Stimulated activated CD8-positive, alpha-beta memory T cell treated with anti-CD3 and anti-CD28 coated beads, Interleukin-7, amount 100 ng/mL, for 4 hours (primary cell): Measurements from ENCODE around the gene GASK1A.
"Not testable (repeated sequence)": the region's sequence is repeated elsewhere in the genome, so short reads cannot be mapped to it uniquely, and the experiment has no call there.

ENCODE experiments used
- DNase-seq, 2 donors: peaks; one replicate each; pipeline ENCODE4 v3.0.0-alpha.2; 2020; ENCODE audit warnings: low read depth in 2 of 2

GASK1A gene

GRCh38 chr3:43061101-43061895, 82.2 kb downstream of the GASK1A start:
- no peak for DNase-seq

DNA sequence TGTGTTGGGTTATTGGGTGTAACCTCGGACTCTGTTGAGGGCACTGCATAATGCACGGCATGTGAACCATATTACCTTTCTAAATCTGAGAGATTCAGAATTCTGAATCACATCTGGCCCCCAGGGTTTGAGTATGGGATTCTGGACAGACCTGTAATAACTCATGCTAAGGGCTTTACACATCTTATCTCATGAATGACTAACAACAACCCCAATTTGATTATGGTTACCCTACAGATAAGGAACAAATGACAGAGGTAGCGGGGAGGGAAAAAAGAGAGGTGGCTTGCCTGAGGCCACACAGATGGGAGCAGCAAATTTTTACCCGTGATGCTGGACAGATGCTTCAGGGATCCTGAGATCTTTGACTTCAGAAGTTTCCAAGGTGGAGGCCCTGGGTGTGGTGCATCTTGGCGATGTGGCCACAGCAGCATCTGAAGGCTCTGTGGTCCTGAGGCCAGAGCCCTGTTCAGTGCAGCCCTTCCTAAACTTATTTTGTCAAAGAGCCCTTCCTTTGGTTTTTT, 83.0 kb downstream of the GASK1A start:
- DNase-seq: no peak

GRCh38 chr3:43062564-43063040, 83.5 kb downstream of the GASK1A start:
- no peak for DNase-seq

GRCh38 chr3:43063114-43063513, 84.0 kb downstream of the GASK1A start:
- DNase-seq: no peak

- not testable (repeated sequence) for DNase-seq
Measured at GRCh38 chr3:43070670-43071069, 91.6 kb downstream of the GASK1A start.

DNA sequence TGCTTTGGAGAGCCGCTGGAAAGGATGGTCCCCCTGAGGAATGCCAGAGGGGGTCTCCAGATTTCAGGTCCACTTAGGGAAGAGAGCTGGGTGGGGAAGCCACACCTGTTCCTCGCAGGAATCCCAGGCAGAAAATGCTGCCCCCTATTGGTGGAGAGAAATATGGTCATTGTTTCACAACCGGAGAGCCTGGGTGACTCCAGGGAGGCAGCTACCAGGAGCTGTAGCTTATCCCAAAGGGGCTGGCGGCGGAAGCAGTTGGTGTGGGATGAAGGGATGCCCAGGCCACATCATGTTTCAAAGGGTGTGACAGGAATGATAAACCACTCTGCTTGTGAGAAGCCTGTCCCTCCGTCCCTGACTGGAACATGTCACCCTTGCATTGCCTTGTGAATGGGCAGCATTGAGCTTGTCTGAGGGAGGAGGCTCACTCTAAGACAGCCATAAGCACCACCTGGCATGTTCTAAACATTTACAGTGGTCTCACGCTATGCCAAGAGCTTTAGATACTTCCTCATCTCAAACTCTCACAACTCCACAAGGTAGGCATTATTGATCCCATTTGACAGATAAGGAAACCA, 92.3 kb downstream of the GASK1A start:
- no peak for DNase-seq

- DNase-seq: no peak
Measured at GRCh38 chr3:43072361-43072760, 93.2 kb downstream of the GASK1A start.

DNA sequence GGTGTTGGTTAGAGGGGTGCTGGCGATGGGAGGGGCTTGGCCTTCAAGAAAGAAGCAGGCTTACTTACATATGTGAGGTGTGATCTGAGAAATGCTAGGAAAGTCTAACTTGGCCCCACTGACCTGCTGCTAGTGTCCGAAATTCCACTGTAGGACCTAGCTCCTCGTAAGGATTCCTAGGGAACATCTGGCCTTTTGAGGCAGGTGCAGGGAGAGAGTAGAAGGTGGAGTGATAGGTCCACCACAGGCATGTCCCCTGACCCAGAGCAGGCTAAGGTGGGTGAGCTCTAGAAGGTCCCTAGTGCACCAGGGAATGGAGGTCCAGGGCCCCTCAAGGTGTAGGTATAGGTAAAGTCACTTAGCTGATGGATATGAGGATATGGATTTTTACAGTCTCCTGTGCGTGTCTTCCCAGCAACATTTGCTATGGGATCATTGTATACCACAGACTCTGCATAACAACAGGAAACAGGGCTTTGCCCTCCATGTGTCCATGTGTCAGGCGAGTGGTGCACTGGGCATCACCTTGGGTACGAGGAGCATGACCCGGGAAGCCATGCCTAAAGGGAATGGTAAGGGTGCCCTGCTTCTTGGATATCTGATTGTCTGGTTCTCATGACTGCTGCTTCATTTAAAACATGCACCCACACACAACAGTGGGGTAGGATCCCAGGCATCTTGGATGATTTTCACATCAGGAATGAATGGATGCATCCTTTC, 94.2 kb downstream of the GASK1A start:
- DNase-seq: no peak

GRCh38 chr3:43073836-43074220, 94.7 kb downstream of the GASK1A start:
- DNase-seq: no peak

GRCh38 chr3:43074482-43074881, 95.4 kb downstream of the GASK1A start:
- no peak for DNase-seq

DNA sequence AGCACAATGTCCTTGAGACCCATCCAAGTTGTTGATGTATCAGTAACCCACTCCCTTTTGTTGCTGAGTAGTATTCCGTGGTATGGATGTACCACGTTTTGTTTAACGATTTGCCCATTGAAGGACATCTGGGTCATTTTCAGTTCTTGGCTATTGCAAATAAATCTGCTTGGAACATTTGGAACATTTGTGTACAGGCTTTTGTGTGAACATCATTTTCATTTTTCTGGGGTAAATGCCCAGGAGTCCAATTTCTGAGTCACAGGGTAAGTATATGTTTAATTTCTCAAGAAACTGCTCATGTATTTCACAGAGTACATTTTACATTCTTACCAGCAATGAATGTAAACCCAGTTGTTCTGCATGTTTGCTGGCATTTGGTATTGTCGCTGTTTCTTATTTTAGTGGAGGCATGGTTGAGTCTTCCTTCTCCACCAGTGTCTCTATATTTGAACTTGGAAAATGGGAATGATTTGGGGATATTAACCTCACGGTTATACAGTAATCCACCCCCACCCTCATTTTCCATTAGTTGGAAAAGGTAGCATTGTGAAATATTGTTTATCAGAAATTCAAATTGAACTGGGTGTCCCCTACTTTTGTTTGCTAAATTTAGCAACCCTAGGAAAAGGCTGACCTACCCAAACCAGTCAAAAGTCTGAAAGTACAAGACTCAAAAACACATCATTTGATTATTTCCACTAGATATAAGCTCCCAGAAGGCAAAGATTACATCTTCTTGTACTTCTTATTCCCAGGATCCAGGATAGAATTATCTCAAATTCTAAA, 96.0 kb downstream of the GASK1A start:
- no peak for DNase-seq

DNA sequence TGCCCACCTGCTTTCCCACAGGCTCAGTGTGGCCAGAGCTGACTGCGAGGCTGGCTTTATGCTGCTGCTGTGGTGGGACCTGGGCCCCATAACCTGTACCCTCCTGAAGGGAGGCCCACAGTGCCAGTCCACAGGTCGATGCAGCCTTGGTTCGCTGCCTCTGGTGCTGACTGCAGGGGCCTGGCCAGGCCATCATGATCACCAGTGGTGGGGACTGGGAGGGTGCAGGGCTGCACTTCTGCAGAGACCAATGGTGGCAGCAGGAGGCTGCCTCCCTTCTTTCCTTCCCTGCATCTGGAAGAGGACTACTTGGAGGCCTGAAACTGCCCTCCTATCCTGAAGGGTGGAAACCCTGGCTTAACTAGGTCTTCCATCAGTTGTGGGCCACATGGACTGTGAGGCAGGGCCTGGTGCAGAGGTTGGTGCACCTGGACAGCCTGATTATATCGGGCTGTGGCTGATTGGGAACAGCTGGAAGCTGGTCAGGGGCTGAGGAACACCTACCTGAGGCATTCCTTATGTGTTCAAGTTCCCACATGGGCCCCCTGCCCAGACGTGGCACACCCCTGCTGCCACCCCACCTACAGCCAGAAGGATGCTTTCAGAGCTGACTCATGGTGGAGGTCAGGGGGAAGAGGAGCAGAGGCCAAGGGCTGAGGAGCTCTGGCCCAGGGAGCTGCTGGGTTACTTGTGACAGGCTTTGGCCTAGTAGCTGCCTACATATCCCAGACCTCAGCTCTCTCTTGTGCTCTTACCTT, 97.0 kb downstream of the GASK1A start:
- DNase-seq: no peak

GRCh38 chr3:43076857-43077256, 97.7 kb downstream of the GASK1A start:
- no peak for DNase-seq

DNA sequence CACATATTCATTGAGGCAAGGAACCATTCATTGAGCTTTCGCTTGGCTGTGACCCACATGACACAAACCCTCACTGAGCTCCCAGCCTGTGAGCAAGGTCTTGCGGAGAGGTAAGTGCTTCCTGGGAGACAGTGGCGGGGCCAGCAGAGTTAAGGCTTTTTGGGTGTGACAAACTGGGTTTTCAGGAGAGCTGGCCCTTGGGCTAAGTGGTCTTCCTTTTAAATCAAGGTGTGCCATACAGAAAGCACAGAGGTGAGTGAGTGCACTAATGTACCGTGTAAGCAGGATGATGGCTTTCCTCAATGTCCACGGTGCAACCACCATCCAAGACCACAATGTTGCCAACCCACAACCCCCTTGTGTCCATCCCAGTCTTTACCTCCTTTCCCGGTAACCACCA, 98.2 kb downstream of the GASK1A start:
- DNase-seq: no peak

GRCh38 chr3:43077707-43078106, 98.6 kb downstream of the GASK1A start:
- DNase-seq: no peak

- no peak for DNase-seq
Measured at GRCh38 chr3:43079536-43080332, 100.6 kb downstream of the GASK1A start.

DNA sequence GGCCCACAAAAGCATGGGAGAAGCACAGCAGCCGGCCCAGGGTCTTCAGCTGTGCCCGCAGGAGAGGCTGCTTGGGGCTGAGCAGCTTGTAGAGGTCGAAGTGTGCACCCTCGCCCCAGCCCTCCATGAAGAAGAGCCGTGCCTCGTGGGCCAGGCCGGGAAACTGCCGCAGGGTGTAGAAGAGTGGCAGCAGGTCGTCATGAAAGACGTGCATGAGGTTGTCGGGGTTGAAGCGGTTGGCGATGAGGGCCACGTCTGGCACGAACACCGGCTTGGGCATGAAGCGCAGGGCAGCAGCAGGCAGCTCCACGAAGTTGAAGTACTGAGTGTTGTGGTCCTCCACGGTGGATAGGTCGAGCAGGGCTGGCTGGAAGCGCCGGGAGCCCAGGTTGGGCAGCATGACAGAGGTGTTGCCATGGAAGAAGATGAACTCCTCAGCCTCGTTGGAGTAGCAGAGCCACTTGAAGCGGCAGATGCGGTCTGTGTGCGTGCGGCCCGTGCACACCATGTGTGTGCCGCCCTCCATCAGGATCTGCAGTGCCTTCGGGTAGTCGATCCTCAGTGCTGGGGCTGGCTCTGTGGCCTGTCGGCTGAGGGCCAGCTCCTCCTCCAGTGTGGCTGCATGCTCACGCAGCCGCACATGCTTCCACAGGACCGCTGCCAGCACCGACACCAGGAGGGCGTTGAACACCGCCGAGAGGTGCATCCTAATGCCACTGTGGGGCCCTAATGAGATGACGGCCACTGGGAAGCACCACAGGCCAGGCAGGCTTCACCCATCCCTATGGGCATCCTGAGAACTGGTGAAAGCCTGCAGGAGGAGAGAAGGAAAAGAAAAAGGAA, 101.8 kb downstream of the GASK1A start:
- DNase-seq: no peak

DNA sequence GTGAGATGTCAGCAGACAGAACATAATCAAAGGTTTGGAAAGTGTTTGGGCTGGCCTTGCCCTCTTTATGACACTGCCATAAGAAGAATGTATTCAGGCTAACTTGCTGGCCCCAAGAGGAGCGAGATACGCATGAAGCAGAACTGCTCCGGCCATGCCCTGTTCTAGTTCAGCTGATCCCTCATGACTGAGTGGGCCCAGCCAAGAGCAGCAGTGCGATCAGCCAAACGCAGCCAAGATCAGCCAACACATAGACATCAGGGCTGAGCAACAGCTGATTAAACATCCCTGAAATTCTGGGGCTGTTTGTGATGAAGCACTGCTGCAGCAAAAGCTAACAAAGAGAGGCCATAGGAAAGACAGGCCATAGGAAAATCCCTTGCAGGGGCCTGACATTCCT, 102.7 kb downstream of the GASK1A start:
- DNase-seq: no peak

DNA sequence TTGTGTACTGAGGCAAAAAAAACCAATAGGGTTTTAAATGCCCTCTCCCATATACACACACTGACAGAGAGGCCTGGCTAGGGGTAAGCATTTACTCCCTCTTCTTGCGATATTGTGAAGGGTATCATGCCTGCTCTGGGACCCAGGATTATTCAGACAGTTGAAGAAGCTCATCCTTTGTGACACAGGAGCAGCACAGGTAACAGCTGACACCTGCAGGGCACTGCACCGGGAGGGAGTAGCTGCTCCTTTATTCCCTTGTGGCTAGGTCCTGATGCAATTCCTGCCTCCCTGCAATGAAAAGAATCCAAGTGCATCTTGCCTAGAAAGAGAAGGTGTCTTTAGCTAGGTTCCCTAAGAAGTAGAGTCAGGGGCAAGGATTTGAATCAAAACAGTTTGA, 103.3 kb downstream of the GASK1A start:
- DNase-seq: no peak
